ENCODE measurements around the gene TUFT1. TPM values are rescaled to one million over a fixed set of nuclear protein-coding genes. Genes with fewer than 3 reads are reported as not detected.

Gene TUFT1
- total and polyA plus RNA-seq, 8 donors: 1.2 to 30.4 (median 12.3) TPM

GRCh38 chr1:151512326-151512725 lies 27.8 kb upstream of the TUFT1 start:
- TF ChIP-seq POLR2AphosphoS5 (IDR thresholded peaks at IDR 0.05): no peak
- no peak for TF ChIP-seq POLR2A (IDR thresholded peaks at IDR 0.05)
- no peak for TF ChIP-seq EP300 (IDR thresholded peaks at IDR 0.05)
- TF ChIP-seq, protein P1, sequence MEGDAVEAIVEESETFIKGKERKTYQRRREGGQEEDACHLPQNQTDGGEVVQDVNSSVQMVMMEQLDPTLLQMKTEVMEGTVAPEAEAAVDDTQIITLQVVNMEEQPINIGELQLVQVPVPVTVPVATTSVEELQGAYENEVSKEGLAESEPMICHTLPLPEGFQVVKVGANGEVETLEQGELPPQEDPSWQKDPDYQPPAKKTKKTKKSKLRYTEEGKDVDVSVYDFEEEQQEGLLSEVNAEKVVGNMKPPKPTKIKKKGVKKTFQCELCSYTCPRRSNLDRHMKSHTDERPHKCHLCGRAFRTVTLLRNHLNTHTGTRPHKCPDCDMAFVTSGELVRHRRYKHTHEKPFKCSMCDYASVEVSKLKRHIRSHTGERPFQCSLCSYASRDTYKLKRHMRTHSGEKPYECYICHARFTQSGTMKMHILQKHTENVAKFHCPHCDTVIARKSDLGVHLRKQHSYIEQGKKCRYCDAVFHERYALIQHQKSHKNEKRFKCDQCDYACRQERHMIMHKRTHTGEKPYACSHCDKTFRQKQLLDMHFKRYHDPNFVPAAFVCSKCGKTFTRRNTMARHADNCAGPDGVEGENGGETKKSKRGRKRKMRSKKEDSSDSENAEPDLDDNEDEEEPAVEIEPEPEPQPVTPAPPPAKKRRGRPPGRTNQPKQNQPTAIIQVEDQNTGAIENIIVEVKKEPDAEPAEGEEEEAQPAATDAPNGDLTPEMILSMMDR (IDR thresholded peaks at IDR 0.05): no peak
- Histone ChIP-seq H3K4me3 (peak overlapping the region; percentile 70 to 90 (median 76)), H3K27me3 (peaks cover 0 to 15% (median 0%) of the 10 kb centered on the region in 3 donors), H3K9me3 (no peaks in the 10 kb centered on the region), H3K27ac (peak overlapping the region; percentile 83 to 96 (median 86)), H3K4me1 (peaks cover 16 to 47% (median 39%) of the 10 kb centered on the region in 4 donors), H3K36me3 (no peaks in the 10 kb centered on the region)
- WGBS, 5 donors: 17 to 49% (median 36%) methylated on average over 4 of the region's 4 CpGs
- intact Hi-C loops (cut with DNase I; ENCODE audit: low total_unique reads): no loop called here
- no peak for DNase-seq

DNA sequence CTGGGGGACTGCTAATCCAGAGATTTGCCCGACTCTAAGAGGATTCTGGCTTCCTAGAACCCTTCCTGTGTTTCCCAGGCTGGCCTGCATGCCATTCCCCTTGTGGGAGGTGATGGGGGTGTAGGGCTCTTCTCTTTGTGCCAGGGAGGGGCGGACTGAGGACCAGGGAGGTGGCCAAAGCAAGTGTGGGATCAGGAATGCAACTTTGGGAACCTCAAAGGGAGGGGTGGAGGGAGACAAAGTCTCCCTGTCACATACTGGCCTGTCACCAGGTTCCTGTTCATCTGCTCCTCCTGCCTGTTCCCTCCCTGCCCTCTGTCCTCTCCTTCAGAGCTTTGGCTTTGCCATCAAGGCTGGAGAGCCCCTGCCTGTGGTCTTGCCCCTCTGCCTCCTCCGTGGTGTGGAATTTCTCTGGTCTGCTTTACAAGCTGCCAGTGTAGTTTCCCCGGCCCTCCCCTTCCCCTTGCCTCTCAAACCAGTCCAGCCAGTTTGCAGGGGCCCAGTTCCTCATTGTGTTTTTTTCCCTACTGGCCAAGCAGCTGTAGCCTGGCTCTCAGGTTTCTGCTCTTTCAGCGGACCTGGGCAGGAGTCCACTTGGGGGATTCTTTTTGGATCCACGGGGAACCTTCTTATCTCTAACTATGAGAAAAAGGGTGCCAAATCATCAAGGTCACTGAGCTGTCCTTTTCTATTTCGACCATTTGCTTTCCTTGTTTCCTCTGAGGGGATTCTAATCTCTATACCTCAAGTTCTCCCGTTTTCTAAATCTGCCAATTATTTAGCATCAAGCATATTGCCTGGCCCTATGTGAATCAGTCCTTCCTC lies 27.1 kb upstream of the TUFT1 start:
- H3K27me3 ChIP-seq: peaks cover 0 to 15% (median 0%) of the 10 kb centered on the region in 3 donors
- no peaks in the 10 kb centered on the region for H3K9me3 ChIP-seq
- intact Hi-C loops (cut with DNase I; ENCODE audit: low total_unique reads): no loop called here
- no peaks in the 10 kb centered on the region for H3K36me3 ChIP-seq
- DNase-seq: peak; percentile 90 to 93
- peaks cover 16 to 47% (median 39%) of the 10 kb centered on the region in 4 donors for H3K4me1 ChIP-seq
- WGBS, 5 donors: 21 to 46% (median 33%) methylated on average over 8 of the region's 8 CpGs
- H3K27ac ChIP-seq: peak overlapping the region; percentile 83 to 96 (median 86)
- H3K4me3 ChIP-seq: peak overlapping the region; percentile 70 to 90 (median 76)
- TF ChIP-seq POLR2AphosphoS5 (IDR thresholded peaks at IDR 0.05) (peak in 2 of 3 donors; percentile 76 to 83), EP300 (IDR thresholded peaks at IDR 0.05) (no peak), POLR2A (IDR thresholded peaks at IDR 0.05) (no peak)
- TF ChIP-seq, protein P1 (IDR thresholded peaks at IDR 0.05): peak in 1 of 7 experiments; percentile 0

- 23 to 67% (median 37%) methylated on average over 6 of the region's 6 CpGs for WGBS, 5 donors
- Histone ChIP-seq H3K27me3 (peaks cover 0 to 15% (median 0%) of the 10 kb centered on the region in 3 donors), H3K4me1 (peaks cover 16 to 47% (median 39%) of the 10 kb centered on the region in 4 donors), H3K36me3 (peaks cover 0 to 4% (median 3%) of the 10 kb centered on the region in 4 donors), H3K4me3 (peak overlapping the region in 2 of 4 donors; percentile 1 to 72), H3K9me3 (no peaks in the 10 kb centered on the region), H3K27ac (peak overlapping the region; percentile 83 to 96 (median 86))
- intact Hi-C loops (cut with DNase I; ENCODE audit: low total_unique reads): no loop called here
- peak; percentile 85 to 94 for DNase-seq
- no peak for TF ChIP-seq EP300 (IDR thresholded peaks at IDR 0.05)
- peak in 2 of 3 donors; percentile 38 to 47 for TF ChIP-seq POLR2AphosphoS5 (IDR thresholded peaks at IDR 0.05)
Observed at GRCh38 chr1:151513626-151514121, 26.4 kb upstream of the TUFT1 start.

GRCh38 chr1:151514366-151514765 lies 25.7 kb upstream of the TUFT1 start:
- intact Hi-C loops (cut with DNase I; ENCODE audit: low total_unique reads): no loop called here
- peak in 1 of 2 donors; percentile 78 for DNase-seq
- Histone ChIP-seq H3K27ac (peak overlapping the region; percentile 83 to 96 (median 86)), H3K9me3 (no peaks in the 10 kb centered on the region), H3K36me3 (peaks cover 0 to 11% (median 10%) of the 10 kb centered on the region in 4 donors), H3K4me1 (peaks cover 16 to 47% (median 39%) of the 10 kb centered on the region in 4 donors), H3K27me3 (peaks cover 0 to 15% (median 0%) of the 10 kb centered on the region in 3 donors), H3K4me3 (no peak overlapping the region)
- TF ChIP-seq EP300 (IDR thresholded peaks at IDR 0.05): no peak
- TF ChIP-seq POLR2A (IDR thresholded peaks at IDR 0.05): no peak
- no peak for TF ChIP-seq POLR2AphosphoS5 (IDR thresholded peaks at IDR 0.05)
- TF ChIP-seq, protein P1 (IDR thresholded peaks at IDR 0.05): no peak
- 36 to 61% (median 43%) methylated on average over 4 of the region's 4 CpGs for WGBS, 5 donors

Measured in stomach (tissue), 9 donors.